Suprapubic skin (tissue), 4 donors: ENCODE results near the gene UTP3. TPM values are rescaled to one million over a fixed set of nuclear protein-coding genes. Genes with fewer than 3 reads are reported as not detected.

Experiments used
- DNase-seq, 2 donors: peaks; one replicate each; pipeline ENCODE4 v3.0.0-alpha.2; 2019; ENCODE audit warnings: low spot score in 2 of 2
- H3K27ac ChIP-seq: fragments of 200-600 bp; sonication (generic); one replicate; pipeline ENCODE4 v1.5.1; 2019
- H3K27me3 ChIP-seq: fragments of 200-600 bp; sonication (generic); one replicate; pipeline ENCODE4 v1.5.1; 2019
- H3K36me3 ChIP-seq: fragments of 200-600 bp; sonication (generic); one replicate; pipeline ENCODE4 v1.5.1; 2019
- H3K4me1 ChIP-seq: fragments of 200-600 bp; sonication (generic); one replicate; pipeline ENCODE4 v1.5.1; 2019
- H3K4me3 ChIP-seq: fragments of 200-600 bp; sonication (generic); one replicate; pipeline ENCODE4 v1.5.1; 2019; ENCODE audit warnings: mild to moderate bottlenecking
- H3K9me3 ChIP-seq: fragments of 200-600 bp; sonication (generic); one replicate; pipeline ENCODE4 v1.5.1; 2019
- EP300 ChIP-seq: sonication (generic); formaldehyde crosslinking; IDR thresholded peaks from one replicate; pipeline ENCODE4 v1.6.1; 2017; ENCODE audit warnings: antibody characterized with exemption
- POLR2A ChIP-seq, 2 donors: fragments of 450-650 bp; IDR thresholded peaks; one replicate each; pipeline ENCODE4 v1.6.1; 2017; ENCODE audit warnings: antibody characterized with exemption in 2 of 2, mild to moderate bottlenecking in 2 of 2, moderate library complexity in 2 of 2
- POLR2AphosphoS5 ChIP-seq, 3 donors: sonication (generic); formaldehyde crosslinking; IDR thresholded peaks; one replicate each; pipeline ENCODE4 v1.6.1; 2017; ENCODE audit warnings: antibody characterized with exemption in 3 of 3
- WGBS: methylation state at CpG from one replicate; pipeline ENCODE4 v1.1.5; 2018; 5-methylcytosine and 5-hydroxymethylcytosine counted together
- total RNA-seq, 4 donors: library from RNA; depleted of rRNA; stranded (reverse); fragments of >200 nt; gene quantifications; one replicate each; pipeline ENCODE4 v1.1.0, GENCODE V29; 2016
- TF ChIP-seq, protein P1 (sequence below), 2 donors: fragments of 200-600 bp in 1 of 2; fragments of 450-650 bp in 1 of 2; sonication (generic) in 1 of 2; IDR thresholded peaks; one replicate each; pipeline ENCODE4 v1.5.1; 2016 to 2019; ENCODE audit warnings: antibody characterized with exemption in 2 of 2, mild to moderate bottlenecking in 1 of 2, moderate library complexity in 1 of 2

The UTP3 gene
- total RNA-seq, 4 donors from 2014 or later, result 19.2 to 27.6 (median 22.6) TPM

DNA sequence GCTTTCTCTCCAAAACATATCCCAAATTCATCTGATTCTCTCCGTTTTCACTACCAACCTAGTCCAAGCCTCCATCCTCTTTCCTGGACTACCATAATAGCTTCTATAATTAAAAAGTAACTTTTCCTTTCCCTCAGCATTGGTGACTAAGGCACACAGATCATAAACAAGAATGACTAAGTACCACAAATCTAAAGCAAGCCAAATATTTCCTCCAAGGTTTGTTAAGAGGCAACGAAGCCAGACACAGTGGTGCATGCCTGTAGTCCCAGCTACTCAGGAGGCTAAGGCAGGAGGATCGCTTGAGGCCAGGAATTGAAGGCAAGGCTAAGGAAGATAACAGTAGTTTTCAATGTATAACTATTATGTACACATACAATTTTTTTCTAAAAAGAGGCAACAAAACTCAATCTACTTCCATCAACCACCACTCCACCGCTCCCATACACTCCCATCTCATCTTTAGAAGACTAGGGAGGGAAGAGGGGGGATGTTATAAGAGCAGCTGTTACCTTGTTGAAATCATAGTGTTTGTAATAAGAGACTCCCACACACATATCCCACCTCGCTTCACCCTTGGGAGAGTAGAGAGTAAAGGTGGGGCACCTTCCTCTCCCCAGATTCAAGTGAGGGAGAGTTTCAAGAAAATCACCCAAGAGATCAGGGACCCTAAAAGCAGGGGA lies 17.9 kb upstream of the UTP3 start:
- DNase-seq, result no peak
- Histone ChIP-seq H3K27ac (no peak overlapping the region), H3K36me3 (no peaks in the 10 kb centered on the region), H3K4me1 (no peaks in the 10 kb centered on the region), H3K9me3 (no peaks in the 10 kb centered on the region), H3K27me3 (no peaks in the 10 kb centered on the region), H3K4me3 (no peak overlapping the region)
- WGBS, result 69% methylated on average over 5 of the region's 5 CpGs
- TF ChIP-seq EP300, result no peak
- no peak for TF ChIP-seq POLR2A (IDR thresholded peaks at IDR 0.05)
- TF ChIP-seq, protein P1, sequence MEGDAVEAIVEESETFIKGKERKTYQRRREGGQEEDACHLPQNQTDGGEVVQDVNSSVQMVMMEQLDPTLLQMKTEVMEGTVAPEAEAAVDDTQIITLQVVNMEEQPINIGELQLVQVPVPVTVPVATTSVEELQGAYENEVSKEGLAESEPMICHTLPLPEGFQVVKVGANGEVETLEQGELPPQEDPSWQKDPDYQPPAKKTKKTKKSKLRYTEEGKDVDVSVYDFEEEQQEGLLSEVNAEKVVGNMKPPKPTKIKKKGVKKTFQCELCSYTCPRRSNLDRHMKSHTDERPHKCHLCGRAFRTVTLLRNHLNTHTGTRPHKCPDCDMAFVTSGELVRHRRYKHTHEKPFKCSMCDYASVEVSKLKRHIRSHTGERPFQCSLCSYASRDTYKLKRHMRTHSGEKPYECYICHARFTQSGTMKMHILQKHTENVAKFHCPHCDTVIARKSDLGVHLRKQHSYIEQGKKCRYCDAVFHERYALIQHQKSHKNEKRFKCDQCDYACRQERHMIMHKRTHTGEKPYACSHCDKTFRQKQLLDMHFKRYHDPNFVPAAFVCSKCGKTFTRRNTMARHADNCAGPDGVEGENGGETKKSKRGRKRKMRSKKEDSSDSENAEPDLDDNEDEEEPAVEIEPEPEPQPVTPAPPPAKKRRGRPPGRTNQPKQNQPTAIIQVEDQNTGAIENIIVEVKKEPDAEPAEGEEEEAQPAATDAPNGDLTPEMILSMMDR (IDR thresholded peaks at IDR 0.05), result no peak

DNA sequence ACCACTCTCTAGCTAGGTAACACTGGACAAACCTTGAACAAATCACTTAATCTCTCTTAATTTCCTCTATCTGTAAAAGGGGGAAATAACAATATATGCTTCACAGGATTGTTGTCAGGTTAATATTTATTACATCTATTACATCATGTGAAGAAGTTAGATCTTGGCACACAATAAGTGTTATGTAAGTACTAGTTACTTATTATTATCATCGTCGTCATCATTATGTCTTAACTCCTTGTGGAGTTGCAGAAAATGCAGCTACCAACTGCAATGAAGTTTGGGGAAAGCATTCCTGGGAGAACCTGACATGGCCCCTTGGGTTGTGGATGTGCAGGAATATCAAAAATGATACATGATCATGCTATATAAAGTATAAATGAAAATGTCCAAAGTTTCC lies 17.2 kb upstream of the UTP3 start:
- 47% methylated on average over 2 of the region's 2 CpGs for WGBS
- no peak for DNase-seq
- TF ChIP-seq POLR2AphosphoS5 (IDR thresholded peaks at IDR 0.05), result no peak
- TF ChIP-seq POLR2A (IDR thresholded peaks at IDR 0.05), result no peak
- TF ChIP-seq, protein P1 (IDR thresholded peaks at IDR 0.05), result no peak
- no peak for TF ChIP-seq EP300

DNA sequence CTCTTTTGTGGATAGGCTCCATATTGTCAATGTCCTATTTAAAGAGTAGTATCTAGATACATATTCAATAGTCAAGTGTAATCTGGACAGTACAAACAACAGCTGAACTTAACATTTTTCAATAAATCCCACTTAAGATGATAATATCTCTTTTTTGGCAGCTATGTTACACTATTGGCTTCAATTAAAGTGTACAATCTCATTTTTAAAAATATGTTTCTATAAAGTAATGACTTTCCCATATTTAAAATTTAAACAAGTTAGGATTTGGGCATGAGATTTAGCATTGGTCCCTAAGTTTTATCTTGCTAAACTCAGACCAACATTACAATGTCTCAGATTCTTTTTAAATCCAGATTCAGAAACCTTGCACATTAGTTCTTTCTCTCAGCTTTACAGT lies 14.1 kb upstream of the UTP3 start:
- Histone ChIP-seq H3K4me1 (no peaks in the 10 kb centered on the region), H3K36me3 (no peaks in the 10 kb centered on the region), H3K27me3 (no peaks in the 10 kb centered on the region), H3K27ac (no peak overlapping the region), H3K9me3 (no peaks in the 10 kb centered on the region), H3K4me3 (no peak overlapping the region)
- no peak for TF ChIP-seq POLR2A (IDR thresholded peaks at IDR 0.05)
- TF ChIP-seq EP300, result no peak
- TF ChIP-seq POLR2AphosphoS5 (IDR thresholded peaks at IDR 0.05), result no peak
- TF ChIP-seq, protein P1 (IDR thresholded peaks at IDR 0.05), result no peak
- DNase-seq, result no peak

More for the DNA sequence above, 17.2 kb upstream of the UTP3 start:
- Histone ChIP-seq H3K36me3 (no peaks in the 10 kb centered on the region), H3K27ac (no peak overlapping the region), H3K4me3 (no peak overlapping the region), H3K27me3 (no peaks in the 10 kb centered on the region), H3K4me1 (no peaks in the 10 kb centered on the region), H3K9me3 (no peaks in the 10 kb centered on the region)

DNA sequence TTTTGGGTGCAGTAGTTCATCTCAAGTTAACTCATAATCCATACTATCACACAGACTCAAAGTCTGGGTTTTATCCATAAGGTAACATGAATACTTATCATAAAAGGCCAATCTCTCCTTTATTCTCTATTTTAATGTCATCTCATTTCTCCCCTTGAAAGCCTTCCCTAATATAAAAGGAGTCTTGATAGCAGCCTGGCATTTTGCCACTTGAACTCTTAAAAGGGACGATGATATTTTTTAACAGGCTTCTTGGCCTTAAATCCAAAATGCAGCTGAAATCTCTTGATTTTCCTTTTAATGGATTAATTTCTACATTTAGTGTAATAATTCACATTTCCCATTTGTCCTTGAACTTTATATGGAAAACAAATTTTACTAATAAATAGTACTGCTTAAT lies 13.6 kb upstream of the UTP3 start:
- 70% methylated on average over 1 of the region's 1 CpG for WGBS
- Histone ChIP-seq H3K4me1 (no peaks in the 10 kb centered on the region), H3K36me3 (no peaks in the 10 kb centered on the region), H3K9me3 (no peaks in the 10 kb centered on the region), H3K27me3 (no peaks in the 10 kb centered on the region), H3K27ac (no peak overlapping the region), H3K4me3 (no peak overlapping the region)
- TF ChIP-seq EP300, result no peak
- no peak for TF ChIP-seq POLR2AphosphoS5 (IDR thresholded peaks at IDR 0.05)
- TF ChIP-seq POLR2A (IDR thresholded peaks at IDR 0.05), result no peak
- TF ChIP-seq, protein P1 (IDR thresholded peaks at IDR 0.05), result no peak
- DNase-seq, result no peak

DNA sequence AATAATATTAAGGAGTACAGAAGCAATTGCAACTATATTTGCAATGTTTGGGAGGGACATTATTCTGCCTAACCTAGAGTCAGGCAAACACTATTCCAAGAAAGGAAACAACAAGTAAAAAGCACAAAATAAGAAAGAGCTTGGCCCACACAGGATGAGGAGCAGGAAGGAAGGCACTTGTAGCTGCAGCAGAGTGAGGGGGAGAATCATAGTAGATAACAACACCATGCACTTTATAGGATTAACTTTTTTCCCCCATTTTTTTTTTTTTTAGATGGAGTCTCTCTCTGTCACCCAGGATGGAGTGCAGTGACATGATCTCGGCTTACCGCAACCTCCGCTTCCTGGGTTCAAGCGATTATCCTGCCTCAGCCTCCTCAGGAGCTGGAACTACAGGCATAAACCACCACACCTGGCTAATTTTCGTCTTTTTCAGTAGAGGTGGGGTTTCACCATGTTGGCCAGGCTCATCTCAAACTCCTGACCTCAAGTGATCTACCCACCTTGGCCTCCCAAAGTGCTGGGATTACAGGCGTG lies 11.7 kb upstream of the UTP3 start:
- 93% methylated on average over 6 of the region's 6 CpGs for WGBS
- H3K27ac ChIP-seq, result no peak overlapping the region
- no peaks in the 10 kb centered on the region for H3K4me1 ChIP-seq
- no peaks in the 10 kb centered on the region for H3K36me3 ChIP-seq
- no peaks in the 10 kb centered on the region for H3K9me3 ChIP-seq
- TF ChIP-seq POLR2AphosphoS5 (IDR thresholded peaks at IDR 0.05) (no peak), POLR2A (IDR thresholded peaks at IDR 0.05) (no peak)
- TF ChIP-seq, protein P1 (IDR thresholded peaks at IDR 0.05), result no peak
- no peaks in the 10 kb centered on the region for H3K27me3 ChIP-seq
- DNase-seq, result no peak
- H3K4me3 ChIP-seq, result no peak overlapping the region
